NCI-H2029 (cell line): Measurements from ENCODE around the gene CCDC187.
A peak's percentile ranks its signal among the peaks of the same experiment; 100 is the strongest.

Source experiments
- DNase-seq: peaks from one replicate; lab custom pipeline; 2025; lab: John Stamatoyannopoulos, UW

The CCDC187 gene

DNA sequence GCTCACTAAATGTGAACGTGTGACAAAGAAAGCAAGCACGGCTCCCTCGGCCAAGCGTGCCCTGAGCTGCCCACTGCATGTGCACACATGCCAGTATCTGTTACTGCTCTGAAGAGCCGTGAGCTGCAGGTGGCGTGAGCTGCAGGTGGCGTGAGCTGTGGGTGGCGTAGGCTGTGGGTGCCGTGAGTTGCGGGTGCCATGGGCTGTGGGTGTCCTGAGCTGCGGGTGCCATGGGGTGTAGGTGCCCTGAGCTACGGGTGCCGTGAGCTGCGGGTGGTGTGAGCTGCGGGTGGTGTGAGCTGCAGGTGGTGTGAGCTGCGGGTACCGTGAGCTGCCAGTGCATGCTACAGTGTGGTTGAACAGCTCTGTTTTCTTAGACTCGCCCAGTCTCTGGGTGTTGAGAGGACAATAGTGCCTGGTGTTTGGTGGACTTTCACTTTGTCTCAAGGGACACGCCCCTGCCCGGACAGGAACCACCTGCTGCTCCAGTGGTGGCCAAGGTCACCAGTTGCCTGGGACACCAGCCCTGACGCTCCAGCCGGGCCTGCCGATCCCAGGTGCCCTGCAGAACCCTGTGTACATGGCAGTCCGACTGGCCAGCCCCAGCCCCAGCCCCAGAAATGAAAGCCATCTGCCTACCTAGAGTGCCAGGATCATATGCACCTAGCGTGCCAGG lies 6.7 kb downstream of the CCDC187 start:
- DNase-seq: peak; percentile 11

DNA sequence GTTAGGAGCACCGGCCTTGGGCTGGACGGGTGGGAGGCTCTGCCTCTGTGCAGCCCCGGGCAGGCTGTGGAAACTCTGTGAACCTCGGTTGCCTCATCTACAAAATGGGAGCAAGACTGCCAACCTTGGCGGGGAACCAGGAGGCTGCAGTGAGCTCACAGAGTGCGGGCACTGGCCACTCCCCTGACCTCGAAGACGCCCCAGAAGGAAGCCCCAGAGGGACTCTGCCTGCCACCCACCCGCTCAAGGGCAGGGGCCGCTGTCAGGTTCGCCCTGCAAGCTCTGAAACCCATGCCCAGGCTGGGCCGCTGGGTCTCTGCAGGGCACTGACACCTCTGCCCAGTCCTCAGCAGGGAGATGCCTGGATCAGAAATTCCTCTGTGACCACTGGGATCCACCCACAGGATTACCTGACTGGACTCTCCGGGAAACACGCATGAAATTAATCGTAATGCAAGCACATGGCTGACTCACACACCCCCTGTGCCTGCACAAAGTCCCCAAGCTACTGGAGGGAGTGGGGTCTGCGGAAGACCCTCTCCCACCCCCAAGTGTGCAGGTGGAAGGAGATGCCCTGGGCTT lies 7.4 kb downstream of the CCDC187 start:
- no peak for DNase-seq

DNA sequence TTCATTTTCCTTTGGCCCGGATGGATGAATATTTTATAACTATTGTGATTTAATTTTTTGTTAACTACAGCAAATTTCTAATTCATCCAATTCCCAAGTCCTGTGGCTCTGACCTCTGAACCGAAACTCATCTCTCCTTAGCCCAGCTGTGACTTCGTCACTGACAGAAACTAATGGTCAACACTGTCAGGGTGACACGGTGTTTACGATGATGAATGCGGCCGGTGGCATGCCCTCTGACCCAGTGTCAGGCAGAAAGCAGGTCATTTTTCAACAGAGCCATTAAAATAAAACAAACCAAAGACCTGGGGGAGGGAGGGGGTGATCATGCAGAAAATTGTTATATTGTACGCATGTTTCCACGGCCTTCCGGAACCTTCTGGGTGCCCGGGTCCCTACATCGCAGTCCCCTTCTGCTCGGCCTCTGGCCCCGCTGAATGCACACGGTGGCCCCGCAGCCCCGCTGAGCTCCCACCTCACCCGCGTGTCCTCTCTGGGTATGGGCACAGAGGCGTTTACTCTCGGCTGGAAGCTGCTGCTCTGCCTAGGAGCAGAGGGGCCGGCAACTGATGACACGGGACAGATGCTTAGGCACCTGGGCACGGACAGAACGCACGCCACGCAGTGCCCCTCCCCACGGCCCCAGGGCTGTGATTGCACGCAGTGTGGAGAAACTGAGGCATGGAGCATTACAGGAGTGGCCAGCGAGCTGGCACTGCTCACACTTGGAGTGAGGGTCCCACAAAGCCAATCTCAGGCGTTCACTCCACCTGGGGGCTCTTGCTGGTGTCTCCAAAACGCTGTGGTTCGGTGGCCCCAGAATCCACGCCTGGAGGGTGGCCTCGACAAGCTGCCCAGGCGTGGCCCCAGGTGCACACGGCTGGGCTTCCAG lies 8.1 kb downstream of the CCDC187 start:
- DNase-seq: no peak

DNA sequence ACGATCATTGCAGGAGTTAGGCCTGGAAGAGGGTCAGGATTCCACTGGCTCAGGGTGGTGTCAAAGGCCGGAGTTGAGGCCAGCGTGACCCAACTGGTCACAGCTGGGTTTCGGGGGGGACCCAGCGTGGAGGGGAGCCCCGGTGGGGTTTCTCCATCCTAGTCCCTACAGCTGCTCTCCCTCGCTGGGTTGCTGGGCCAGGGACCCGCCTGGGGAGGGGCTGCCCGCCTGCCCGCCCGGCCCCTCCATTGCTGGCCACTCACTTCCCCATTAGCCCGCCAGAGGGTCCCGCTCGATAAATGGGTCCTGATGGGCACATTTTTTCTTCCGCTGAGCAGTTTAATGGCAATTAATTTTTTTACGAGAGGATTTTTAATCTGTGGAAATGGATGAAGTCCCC lies 8.8 kb downstream of the CCDC187 start:
- no peak for DNase-seq

DNA sequence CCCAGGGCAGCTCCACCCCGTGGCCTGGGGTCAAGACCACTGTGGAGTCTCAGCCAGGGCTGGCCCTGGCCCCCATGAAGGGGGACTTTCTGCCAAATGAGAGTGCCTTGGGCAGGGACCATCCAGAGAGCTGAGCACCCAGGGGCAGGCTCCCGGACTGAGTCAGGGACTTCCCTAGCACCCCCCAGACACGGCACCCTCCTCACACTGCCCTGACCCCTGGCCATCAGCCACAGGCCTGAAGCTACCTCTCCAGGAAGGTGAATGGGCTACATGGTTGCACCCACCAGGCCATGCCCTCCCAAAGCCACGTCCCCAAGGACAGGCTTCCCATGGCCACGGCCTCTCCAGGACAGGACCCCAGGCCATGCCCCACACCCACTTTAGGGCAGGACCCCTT lies 9.5 kb downstream of the CCDC187 start:
- no peak for DNase-seq

DNA sequence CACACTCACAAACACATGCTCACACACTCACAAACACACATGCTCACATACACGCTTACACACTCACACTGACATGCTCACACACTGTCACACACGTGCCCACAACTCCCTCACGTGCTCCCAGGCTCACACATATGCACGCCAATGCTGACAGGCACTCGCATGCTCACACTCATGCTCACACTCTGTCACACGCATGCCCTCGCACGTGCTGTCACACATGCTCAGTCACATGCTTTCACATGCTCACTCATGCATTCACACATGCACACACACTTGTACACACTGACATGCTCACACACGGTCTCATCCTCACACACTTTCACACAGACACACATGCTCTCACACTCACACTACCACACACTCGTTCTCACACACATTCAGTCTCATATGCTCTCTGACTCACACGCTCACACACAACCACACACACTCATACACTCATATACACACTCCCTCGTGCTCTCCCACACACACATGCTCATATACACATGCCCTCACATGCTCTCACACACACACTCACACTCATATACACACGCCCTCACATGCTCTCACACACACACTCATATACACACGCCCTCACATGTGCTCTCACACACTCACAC lies 10.3 kb downstream of the CCDC187 start:
- DNase-seq: no peak

DNA sequence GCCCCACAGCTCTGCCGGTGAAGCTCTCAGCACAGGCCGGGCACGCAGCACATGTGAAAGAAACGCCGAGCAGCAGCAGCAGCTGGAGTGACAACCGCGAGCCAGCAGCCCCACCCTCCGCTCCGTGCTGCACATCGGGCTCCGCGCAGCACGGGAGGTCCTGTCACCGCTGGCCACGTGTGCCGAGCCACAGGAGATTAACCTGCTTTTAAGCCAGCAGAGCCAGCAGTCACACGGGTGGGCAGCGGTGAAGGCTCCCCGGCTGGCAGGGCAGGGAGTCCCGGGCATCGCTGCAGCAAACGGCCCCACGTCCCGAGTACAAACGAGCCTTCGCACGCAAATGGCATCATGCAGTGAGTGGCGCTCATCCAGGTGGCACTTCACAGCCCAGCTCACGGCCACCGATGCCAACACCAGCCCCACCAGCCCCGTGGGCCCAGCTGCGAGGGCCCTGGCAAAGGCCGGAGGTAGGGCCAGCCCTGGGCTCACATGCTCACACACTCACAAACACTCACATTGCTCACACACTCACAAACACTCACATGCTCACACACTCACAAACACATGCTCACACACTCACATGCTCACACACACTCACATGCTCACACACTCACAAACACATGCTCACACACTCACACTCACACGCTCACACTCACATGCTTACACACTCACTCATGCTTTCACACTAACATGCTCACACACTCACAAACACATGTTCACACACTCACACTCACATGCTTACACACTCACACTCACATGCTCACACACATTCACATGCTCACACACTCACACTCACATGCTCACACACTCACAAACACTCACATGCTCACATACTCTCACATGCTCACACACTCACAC lies 11.1 kb downstream of the CCDC187 start:
- DNase-seq: peak; percentile 22

DNA sequence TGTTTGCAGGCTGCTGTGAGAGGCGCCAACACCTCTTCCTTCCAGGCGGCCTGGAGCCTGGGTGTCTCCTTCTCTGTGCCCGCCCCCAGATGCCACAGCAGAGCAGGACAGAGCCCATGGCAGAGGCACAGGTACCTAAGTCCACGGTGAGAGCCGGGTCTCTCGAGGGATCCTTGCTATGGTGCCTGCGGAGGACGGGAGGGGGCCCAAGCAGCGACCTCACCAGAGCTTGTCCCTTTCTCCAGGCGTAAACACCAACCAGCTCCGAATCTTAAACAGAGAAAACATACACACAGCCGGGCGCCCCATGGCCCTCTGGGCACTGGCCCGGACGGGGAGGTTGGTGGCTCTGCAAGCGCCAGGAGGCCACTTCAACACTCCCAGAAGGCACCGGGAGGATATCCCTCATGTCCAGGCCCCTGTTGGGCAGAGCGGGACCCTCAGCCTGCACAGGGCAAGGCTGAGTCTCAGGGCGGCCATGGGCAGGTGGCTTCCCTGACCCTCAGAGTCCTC lies 11.8 kb downstream of the CCDC187 start:
- peak; percentile 50 for DNase-seq

DNA sequence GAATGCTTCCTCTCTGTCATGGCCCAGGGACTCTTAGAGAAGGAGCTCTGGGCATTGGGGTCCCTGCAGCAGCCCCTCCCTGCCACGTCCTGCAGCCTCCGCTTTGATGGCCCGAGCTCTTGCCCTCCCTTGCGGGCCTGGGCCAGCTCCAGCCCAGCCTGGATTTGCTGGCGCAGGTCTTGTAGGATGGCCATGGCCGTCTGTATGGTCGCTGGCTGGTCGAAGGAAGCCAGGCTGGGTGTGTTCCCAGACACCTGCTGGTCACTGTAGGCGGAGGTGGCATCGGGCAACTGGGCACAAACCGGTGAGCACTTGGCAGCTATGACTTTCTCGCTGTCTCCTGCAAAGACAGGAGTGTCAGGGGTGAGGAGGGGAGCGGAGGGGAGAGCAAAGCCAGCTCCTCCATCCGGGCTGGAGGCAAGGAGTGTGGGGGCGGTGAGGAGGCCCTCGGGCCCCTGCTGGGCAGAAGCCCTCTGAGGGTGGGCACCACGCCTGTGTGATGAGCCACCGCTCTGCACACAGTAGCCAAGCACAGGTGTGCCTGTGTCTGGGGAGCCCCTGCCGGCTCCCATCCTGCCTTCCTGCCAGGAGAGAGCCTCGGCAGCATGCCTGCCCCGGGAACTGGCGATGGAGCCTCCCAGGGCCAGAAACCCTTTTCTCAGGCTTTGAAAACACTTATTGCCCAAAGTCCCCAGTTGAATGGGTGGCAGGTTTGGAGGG lies 12.4 kb downstream of the CCDC187 start:
- no peak for DNase-seq

DNA sequence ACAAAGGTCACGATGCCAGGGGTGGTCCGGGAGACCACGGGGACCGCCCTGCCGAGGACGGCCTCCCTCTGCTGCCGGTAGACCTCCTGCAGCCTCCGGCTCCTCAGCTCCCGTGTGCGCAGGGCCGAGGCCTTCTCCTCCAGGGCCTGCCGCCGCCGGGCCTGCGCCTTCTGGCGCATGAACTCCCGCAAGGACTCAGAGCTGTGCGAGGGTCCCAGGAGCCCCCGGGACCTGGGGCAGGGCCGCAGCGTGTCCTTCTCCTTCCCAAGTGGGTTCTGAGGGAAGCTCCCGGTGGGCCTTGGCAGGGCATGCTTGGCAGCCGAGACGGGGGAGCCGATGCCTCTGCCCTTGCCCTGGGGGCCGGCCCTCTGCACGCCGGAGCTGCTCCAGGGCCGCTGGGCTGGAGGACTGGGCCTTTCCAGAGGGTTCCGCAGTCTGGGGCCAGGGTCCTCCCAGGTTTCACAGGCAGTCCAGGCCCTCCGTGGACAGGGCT lies 13.3 kb downstream of the CCDC187 start:
- no peak for DNase-seq

DNA sequence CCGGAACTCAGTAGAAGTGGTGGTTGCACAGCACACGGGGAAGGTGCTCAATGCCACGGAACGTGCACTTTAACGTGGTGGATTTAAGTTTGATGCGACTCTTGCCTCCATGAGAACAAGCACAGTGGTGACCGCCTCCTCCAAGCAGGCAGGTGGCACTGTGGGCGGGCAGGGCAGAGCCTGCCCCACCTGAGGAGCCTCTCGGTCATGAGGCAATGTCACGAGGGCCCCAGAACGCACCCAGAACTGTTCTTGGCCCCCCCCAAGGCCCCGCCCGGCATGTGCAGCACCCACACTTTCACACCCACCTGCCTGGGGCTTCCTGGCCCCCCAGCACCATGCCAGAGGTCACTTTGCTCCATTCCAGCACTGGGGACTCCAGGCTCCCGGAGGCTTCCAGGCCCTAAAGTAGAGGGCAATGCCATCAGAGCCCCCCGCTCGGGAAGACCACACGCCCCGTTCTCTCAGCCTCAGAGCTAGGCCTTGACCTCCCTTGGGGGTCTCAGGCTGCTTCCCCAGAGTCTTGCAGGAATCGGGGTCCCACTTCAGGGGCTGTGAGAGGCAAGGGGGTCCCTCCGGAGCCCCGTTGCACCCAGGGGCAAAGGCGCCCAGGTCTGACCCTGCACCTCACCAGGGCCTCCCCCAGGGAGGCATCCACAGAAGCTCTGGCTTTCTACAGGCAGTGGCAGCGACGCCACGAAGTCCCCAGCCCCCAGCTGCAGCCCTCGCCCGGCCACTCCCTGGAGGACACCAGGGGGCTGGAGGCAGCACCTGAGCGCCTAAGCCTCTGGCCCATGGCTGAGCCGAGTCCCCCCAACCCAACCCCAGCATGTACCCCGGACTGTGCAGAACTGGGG lies 14.0 kb downstream of the CCDC187 start:
- DNase-seq: peak; percentile 8

DNA sequence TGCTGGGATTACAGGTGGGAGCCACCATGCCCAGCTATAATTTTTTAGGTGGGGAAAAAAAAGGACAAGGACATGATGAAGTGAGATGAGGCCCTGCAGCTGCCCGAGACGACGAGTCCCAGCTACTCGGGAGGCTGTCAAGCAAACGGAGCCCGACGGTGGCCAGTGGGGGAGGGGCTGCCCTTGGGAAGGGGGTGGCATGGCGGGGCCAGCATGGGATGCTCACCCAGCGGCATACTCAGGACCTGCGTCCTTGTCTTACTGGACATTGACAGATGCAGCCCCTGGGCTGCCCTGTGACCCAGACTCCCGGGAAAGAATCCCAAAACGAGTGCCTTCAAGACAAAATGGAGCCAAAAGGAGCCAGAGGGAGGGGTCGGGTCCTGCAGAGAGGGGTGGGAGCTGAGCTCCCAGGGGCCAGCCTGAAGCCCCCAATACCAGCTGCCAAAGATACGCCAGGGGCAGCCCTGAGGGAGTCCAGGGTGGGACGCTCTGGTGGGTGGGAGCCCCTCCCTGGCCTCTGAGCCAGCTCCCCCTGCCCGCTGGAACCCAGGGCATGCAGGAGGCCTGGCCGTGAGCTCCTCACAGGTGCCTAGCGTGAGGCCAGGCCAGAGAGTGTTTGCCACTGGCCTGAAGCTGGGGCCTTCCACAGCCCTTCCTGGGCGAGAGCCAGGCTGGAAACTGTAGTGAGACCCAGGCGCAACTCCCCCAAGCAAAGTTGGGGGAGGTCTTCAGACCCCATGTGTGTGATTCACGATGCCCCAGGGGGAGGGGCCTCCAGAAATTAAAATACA lies 15.7 kb downstream of the CCDC187 start:
- no peak for DNase-seq

DNA sequence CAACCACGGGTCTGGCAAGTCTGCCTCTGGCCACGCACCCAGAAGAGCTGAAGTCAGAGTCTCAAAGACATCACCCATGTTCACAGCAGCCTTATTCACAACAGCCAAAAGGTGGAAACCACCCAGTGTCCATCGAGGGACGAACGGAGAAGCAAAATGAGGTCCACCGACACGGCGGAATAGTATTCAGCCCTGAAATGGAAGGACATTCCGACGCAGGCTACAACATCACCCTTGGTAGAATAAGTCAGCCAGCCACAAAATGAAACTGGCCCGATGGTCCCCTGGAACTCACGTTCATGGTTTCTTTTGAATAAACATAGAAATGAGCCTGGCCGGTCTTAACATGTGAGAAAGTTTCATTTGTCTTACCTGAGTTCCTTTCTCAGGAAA lies 16.9 kb downstream of the CCDC187 start:
- no peak for DNase-seq

DNA sequence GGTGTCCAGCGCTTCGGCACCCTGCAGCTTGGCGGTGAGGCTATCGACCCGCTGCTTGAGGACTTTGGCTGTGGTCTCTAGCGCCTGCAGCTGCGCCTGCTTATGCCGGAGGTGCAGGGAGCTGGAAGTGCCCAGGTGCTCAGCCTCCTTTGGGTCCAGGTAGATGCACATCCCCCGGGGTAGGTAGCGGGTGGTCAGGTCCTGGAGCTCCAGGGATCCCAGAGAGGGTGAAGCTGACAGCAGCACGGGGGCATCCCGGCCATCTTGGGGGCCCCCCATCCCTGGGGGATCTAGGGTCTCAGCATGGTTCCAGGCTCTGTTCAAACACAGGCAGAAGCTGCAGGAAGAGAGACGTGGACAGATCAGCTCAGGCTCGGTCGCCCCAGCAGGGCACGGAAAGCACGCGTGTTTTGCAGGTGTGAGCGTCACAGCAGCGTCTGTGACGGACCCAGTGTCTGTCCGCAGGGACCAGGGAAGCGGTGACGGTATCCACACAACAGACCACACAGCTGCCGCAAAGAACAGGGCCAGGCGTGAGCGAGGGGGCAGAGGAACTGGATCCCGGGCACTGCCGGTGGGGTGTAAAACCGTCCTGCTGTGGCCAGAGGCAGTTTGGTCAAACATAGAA lies 17.4 kb downstream of the CCDC187 start:
- no peak for DNase-seq

DNA sequence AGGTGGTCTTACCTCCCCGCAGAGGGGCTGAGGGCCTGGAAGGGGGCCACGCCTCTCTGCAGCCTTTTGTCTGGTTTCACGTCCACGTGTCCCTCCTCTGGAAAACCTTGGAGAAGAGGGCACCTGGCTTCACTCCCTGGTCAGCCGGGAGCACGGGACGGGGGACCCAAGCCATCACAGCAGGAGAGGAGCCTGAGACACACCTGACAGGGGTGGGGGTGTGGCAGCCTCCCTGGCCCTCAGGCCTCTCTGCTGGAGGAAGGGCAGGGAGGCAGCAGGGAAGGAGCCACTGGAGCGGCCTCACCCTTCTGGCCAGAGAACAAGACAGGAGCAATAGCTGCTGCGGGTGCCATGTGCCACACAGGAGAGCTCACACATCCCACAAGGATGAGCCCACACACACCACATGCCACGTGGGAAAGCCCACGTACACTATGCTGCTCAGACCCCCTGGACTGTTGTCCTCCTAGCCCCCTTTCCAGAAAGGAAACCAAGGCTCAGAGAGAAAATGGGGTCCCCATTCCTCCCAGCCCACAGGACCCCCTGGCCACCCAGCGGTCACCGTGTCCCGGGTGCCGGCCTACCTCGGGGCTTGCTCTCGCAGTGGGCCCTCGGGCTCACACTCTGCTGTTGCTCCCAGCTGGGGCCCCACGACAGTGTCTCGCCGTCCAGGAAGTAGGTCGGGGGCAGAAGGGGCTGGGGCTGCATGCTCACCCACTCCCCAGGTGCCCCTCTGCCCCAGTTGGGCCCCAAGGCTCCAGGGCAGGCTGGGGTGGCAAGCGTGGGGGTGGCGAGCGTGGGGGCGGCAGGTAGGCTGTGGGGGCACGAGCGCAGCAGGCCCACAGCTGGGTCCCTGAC lies 18.2 kb downstream of the CCDC187 start:
- no peak for DNase-seq

DNA sequence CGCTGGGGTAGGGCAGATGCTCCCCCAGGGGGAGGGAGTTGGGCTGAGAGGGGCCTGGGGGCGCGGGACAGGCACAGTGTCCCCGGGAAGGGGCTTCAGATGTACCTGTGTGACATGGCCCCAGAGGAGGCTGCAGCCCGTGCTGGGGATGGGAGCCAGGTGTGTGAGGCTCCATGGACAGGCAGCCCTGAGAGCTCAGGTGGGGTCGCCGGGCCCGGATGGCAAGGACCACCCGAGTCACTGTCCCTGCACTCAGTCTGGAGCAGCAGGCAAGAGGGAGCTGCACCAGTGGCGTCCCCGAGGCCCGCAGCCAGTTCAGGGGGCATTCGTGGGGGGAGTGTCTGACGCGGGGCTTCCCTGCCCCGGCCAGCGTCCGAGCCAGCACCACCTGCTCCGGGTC lies 18.9 kb downstream of the CCDC187 start:
- no peak for DNase-seq

DNA sequence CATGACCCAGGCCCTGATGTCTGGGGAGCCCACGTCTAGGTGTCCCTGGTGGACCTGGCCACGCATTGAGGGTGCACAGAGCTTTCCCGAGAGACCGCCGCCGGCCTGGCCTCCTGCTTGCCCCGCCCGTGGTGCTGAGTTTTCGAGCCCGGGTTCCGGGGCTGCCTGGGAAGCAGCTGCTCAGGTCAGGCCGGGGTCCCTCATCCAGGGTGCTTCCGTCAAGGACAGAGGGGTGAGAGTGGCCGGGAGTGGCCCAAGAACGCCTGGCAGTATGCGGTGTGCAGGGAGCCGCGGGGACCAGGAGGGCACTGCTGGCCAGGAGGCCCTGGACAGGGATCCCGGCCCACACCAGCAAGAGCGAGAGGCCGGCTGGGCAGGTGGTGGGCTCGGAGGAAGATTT lies 19.6 kb downstream of the CCDC187 start:
- no peak for DNase-seq
